Skin of body (tissue), 2 donors: ENCODE measurements around the gene ZNF273. TPM values are rescaled to one million over a fixed set of nuclear protein-coding genes. Genes with fewer than 3 reads are reported as not detected.
"Not testable (repeated sequence)": the region's sequence is repeated elsewhere in the genome, so short reads cannot be mapped to it uniquely, and the experiment has no call there.

Source experiments
- DNase-seq: peaks from one replicate; lab custom pipeline; 2025; lab: John Stamatoyannopoulos, UW
- total RNA-seq: library from RNA; depleted of rRNA; stranded (reverse); fragments of >200 nt; gene quantifications from one replicate; pipeline ENCODE4 v1.2.3, GENCODE V29; 2014

The ZNF273 gene
- total RNA-seq, 1 donor from 2014 or later, result 10.7 TPM

DNA sequence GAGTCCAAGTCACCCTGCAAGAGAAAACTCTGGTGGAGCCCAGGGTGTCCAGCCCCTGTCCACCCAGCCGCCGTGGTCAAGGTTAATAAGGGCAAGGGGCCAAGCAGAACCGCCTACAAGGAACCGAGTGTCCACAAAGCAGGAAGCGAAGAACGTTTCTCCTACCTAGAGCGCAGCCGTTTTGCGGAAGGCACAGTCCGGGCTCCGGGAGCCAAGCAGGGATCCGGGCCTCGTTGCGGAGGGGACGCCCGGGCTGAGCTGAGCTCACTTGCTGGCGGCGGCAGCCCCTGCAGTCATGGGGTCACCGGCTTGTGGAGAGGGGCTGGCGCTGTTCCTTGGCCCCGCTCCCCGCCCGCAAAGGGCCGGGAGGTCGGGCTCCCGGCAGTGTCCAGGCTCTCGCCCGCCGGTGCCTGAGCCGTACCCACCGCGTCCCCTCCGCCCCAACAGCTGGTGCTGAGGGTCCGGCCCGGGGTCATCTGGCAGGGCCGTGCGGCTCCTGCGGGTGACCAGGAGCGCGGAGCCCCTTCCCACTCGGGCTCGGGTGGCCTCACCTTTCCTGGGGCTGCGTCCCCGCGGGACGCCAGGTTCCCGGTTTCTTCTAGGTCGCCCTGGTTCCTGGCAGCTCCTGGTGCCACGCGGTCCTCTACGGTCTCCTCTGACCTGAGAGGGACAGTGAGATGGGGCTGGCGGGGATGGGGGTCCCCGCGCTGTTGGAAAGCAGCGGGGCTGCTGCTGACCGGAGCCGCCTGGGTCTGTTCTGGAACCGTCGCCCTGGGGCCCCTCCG lies 14.0 kb upstream of the ZNF273 start:
- no peak for DNase-seq

DNA sequence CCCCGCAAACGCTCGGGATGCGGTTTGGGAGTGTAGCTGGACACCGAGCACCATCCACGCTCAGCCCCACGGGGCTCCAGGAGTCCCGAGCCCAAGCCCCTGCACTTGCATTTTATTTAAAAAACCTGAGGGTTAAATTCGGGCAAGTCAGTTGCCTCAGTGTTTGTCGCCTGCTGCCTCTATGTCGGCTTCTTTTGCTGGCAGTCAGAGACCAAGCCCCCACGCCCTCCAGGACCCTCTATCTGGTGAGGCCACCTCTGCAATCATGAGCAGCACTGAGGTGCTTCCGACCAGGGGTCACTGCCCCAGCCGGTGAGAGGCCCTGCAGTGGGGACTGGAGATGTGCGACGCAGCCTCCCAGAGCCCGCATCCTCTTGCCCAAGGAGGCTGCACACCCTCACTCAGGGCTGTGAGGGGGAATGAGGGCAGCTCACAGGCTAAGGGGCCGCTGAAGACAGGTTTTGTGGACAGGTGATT lies 13.3 kb upstream of the ZNF273 start:
- no peak for DNase-seq

DNA sequence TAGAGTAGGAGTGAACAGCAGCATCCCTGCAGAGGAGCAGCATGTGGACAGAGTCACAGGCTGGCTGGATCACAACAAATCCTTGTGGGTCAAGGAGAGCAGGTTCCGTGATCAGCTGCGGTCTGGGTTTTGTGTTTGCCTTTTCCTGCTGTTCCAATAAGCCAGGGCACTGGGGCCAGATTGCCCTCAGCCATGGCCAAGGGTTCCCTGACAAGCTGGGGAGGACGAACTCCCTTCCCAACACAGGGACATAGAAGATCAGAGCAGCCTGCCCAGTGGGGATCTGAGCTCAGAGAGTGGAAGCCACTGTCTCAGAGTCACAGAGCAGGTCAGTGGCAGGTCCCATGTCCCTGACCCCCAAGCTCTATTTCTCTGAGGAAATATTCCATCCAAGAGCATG lies 12.8 kb upstream of the ZNF273 start:
- DNase-seq, result not testable (repeated sequence)

DNA sequence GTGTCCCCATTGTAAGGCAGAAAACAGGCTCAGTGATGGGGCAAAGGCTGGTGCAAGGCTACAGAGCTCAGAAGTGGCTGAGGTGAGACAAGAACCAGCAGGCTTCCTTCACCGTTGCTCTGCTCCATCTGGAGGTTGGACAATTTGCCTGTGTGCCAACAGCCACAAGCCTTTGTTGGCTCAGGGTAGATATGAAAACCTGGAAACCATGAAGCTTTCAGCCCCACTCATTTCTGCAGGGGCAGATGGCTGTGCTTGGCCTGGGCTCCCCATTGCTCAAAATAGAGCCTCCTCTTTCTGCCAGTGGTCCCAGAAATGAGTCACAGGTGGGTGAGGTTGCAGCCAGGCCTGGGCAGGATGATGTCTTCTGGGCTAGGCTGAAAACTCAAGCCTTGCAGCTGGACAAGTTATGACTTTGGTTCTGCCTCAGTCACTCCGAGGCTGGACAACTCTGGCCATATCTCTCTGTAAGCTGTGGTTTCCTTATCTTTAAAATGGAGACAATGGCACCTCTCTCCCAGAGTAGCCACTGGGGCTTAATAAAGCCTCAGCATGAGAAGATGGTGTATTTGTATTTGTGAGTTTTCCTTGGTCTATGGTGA lies 12.2 kb upstream of the ZNF273 start:
- no peak for DNase-seq

- DNase-seq, result not testable (repeated sequence)
Measured at GRCh38 chr7:64891363-64892081, 11.6 kb upstream of the ZNF273 start.

DNA sequence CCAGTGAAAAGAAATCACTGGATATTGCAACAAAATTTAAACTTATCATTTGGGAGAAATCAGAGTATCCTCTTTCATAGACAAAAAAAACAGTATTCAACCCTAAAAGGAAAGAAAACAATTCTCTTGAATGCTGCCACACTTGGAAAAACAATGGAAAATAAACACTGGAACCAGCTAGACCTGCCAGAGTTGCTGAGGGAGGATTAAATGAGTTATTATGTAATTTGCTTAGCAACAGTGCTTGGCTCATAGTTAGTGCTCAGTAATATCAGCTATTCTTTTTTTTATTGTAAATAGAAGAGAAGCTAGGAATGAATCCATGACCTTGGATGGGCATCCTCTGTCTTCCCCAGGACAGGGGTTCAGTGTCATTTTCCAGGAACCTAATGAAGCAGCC lies 11.0 kb upstream of the ZNF273 start:
- no peak for DNase-seq

DNA sequence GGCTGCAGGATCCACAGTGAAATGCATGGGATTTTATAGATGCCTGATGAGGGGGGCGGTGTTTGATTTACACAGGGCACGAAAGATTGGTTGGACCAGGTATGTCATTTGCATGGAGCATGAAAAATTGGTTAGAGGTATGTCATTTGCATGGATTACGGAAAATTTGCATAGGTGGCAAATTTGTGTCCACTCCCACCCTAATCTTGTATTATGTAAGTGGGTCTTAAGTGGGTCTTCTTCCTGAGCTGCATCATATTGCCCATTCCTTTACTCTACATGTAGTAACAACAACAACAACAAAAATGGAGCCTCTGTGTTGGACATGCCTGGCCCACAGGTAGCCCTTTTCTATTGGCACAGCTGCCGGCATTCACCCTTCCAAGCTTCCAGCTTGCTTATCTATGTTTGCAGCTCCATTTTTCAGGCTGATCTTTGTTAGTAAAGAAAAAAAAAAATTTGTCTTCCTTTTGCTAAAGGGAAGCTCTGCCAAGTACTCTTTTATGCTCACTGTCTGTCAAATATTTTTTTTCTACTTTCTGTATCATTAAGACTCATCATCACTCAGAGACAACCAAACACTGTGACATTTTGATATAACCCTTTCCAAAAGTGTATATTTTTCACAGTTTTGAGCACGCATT lies 10.3 kb upstream of the ZNF273 start:
- DNase-seq, result no peak

GRCh38 chr7:64893401-64893800 lies 9.7 kb upstream of the ZNF273 start:
- no peak for DNase-seq

GRCh38 chr7:64902461-64902805 lies 640 bp upstream of the ZNF273 start:
- not testable (repeated sequence) for DNase-seq

DNA sequence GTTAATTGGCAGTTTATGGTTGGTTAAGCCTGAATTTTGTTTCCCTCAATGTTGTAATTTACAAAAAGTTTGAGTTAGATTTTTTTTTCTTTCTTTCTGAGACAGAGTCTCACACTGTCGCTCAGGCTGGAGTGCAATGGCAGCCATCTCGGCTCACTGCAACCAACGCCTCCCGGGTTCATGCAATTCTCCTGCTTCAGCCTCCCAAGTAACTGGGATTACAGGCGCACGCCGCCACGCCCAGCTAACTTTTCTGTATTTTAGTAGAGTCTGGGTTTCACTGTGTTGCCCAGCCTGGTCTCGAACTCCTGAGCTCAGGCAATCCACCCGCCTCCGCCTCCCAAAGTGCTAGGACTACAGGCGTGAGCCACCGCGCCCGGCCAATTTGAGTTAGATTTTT lies 935 bp downstream of the ZNF273 start:
- DNase-seq, result no peak

DNA sequence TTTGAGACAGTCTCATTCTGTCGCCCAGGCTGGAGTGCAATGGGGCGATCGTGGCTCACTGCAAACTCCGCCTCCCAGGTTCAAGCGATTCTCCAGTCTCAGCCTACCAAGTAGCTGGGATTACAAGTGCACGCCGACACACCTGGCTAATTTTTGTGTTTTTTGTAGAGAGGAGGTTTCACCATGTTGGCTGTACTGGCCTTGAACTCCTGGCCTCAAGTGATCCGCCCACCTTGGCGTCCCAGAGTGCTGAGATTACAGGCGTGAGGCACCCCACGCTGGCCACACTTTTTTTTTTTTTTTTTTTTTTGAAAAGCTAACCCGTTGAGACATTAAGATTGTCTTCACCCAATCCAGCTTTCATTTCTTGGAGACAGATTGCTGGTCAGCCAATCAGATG lies 2.1 kb downstream of the ZNF273 start:
- DNase-seq, result no peak

DNA sequence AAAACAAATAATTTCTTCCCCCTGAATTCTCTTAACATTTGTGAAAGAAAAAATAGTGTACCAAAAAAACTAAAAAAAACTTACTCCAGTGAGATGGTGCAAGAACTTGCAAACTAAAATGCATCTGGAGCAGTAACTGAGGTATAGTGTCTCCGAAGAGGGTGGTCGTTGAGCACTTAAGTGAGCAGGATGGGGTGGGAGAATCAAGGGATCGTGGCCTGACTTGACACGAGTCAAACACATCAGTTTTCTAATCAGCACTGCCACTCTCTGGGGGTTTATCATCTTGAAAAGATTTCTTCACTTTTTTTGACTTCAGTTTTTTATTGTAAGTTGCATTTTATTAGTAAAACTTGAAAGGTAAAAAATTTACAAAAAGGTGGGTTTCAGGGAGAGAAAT lies 2.5 kb downstream of the ZNF273 start:
- no peak for DNase-seq

- no peak for DNase-seq
Measured at GRCh38 chr7:64907641-64908326, 4.7 kb downstream of the ZNF273 start.

DNA sequence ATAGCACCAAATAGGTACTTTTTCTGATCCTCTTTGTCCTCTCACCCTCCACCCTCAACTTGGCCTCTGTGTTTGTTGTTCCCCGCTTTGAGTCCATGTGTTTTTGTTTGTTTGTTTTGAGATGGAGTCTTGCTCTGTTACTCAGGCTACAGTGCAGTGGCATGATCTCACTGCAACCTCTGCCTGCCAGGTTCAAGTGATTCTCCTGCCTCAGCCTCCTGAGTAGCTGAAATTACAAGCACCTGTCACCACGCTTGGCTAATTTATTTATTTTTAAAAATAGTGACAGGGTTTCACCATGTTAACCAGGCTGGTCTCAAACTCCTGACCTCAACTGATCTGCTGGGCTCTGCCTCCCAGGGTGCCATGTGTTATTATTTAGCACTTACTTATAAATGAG lies 5.3 kb downstream of the ZNF273 start:
- no peak for DNase-seq

DNA sequence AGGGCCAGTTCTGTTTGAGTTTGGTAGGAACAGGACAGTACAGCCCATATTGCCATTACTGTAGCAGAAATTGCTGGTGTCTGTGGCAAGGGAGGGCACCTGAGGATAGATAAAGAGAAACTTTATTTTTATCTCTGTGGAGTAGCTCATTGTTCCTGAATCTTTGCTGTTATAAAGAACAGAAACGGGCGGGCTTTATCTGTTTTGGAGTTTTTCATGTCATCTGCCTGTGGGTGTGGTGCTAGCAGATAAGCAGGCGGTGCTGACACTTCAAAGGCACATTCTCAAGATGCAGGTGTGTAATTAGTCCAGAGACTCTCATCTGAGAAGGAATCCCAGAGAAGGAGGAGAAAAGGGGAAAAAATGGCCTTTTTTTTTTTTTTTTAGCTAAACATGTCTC lies 11.5 kb downstream of the ZNF273 start:
- DNase-seq, result no peak

DNA sequence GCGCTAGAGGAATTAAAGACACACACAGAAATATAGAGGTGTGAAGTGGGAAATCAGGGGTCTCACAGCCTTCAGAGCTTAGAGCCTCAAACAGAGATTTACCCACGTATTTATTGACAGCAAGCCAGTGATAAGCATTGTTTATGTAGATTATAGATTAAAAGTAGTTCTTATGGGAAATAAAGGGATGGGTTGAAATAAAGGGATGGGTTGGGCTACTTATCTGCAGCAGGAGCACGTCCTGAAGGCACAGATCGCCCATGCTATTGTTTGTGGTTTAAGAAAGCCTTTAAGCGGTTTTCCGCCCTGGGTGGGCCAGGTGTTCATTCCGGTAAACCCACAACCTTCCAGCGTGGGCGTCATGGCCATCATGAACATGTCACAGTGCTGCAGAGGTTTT lies 12.2 kb downstream of the ZNF273 start:
- DNase-seq, result not testable (repeated sequence)

- DNase-seq, result not testable (repeated sequence)
Measured at GRCh38 chr7:64928252-64929187, 25.4 kb downstream of the ZNF273 start.

DNA sequence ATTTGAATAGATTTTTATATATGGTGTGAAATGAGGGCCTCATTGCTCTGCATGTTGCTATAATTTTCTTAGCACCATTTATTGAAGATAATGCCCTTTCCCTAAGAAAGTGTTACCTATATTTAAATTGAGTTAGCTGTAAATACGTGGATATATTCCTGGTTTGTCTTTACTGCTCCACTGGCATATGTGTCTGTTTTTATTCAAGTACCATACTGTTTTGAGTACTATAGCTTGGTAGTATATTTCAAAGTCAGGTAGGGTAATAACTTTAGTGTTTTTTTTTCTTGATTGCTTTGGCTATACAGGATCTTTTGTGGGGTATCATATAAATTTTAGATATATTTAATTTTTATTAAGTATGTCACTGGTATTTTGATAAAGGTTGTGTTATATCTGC lies 31.4 kb downstream of the ZNF273 start:
- no peak for DNase-seq

DNA sequence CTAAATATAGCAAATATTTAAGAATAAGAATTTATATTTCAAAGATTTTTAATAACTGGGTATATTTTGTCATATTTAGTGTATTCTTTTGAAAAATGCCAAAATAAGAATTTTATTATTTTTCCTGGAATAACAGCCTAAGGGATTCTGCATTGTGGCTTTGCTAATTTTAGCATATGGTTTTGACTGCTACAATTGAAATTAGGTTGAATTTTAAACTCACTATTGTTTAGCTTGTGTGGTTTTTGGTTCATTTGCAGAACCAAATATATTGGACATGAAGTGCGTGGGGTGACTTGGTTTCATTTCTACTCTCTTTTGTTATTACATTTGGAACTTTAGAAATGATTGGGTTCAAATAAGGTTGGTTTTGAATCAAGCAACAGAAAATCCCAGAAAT lies 35.5 kb downstream of the ZNF273 start:
- no peak for DNase-seq

DNA sequence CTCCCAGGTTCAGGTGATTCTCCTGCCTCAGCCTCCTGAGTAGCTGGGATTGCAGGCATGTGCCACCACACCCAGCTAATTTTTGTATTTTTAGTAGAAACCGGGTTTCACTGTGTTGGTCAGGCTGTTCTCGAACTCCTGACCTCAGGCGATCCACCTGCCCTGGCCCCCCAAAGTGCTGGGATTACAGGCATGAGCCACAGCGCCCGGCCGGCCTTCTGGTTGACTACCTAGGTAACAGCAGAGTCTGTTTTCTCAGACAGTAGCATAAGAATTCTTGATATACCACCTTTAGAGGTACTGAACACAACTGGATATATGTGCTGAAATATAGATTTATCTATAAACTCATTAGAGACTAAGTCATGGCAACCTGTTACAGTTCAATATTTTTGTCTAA lies 36.9 kb downstream of the ZNF273 start:
- not testable (repeated sequence) for DNase-seq
